Fibroblast of the conjunctiva (primary cell): ENCODE measurements around the gene WDR86.

Experiments
- DNase-seq: peaks from one replicate; pipeline ENCODE4 v3.0.0-alpha.2; 2010; ENCODE audit warnings: low read depth

Gene WDR86

DNA sequence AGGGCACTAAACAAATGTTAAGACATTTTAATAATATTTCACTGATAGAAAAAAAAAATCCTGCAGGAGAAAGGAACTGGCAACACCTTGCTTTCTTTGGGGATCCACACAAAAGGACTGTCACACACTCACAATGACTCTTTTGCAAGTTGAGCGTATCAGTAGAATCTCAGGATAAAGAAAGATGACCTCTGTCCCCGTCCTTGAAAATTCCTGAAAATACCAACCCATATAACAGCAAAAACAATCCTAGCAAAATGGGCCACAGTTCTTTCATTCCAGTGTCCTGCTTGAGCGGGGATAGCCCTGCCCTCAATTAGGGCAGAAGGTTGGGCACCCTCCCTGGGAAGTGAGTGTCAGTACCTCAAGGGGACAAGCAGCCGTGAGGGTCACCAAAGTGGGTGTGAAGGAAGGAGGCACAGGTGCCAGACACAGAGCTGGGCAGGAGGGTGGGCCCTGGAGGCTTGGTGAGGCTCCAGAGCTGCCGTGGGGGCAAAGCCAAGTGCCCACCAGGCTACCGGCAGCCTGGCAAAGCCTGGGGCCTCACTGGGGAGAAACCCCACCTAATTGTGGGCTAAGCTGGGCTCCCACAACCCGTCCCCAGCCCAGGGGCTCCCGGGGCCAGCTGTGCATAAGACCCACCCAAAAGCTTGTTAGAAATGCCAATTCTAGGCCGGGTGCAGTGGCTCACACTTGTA, 2.8 kb downstream of the WDR86 start:
- DNase-seq, result no peak

GRCh38 chr7:151406051-151406875, 3.6 kb downstream of the WDR86 start:
- DNase-seq, result no peak

DNA sequence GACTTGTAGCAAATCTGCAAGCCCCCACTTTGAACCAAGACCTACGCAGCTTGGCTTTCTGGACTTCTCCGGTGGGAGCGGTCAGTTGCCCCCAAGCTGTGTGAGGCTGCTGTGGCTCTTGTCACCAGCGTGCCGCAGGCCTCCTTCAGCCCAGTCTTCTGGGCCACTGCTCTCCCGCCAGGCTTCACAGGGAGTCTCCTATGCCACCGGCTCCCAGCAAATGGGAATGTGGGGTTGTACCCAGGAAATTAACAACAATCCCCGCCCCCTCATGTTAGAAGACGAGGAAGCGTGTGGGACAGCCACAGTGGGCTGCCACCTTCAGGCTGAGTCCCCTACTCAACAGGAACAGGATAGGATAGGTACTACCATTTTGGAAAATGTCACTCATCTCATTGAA, 4.2 kb downstream of the WDR86 start:
- no peak for DNase-seq

- DNase-seq, result no peak
Measured at GRCh38 chr7:151405056-151405455, 4.8 kb downstream of the WDR86 start.

- DNase-seq, result no peak
Measured at GRCh38 chr7:151404216-151405011, 5.4 kb downstream of the WDR86 start.

- DNase-seq, result no peak
Measured at GRCh38 chr7:151403764-151404163, 6.1 kb downstream of the WDR86 start.

- no peak for DNase-seq
Measured at GRCh38 chr7:151402029-151402835, 7.6 kb downstream of the WDR86 start.

DNA sequence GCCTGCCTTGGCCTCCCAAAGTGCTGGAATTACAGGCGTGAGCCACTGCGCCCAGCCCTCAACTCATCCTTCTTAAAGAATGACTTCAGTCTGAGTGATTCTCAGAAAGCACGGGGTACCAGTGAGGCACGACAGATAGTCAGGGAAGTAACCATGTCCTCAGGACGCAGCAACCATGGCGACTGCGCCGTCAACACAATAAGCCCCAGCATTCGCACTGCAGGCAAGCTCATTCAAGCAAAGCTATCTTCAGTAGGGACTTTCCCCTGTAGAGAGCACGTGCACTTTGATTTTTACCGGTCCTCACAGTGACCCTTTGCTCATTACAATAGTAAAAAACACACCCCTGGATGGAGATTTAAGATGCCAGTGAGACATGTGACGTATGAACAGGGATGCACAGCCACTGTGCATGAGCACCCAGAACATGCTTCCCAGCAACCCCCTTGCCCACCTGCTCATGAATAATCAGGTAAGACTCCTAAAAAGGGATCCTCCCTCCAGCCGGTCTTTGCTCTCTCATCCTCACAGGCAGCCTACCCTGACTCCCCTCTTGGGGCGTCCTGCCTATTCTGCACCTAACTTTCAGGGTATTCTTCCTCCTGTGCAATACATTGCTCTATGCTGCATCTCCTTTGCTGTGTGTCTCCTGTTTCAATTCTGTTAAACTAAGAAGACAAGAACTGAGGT, 9.1 kb downstream of the WDR86 start:
- DNase-seq, result no peak

GRCh38 chr7:151399906-151400305, 9.9 kb downstream of the WDR86 start:
- no peak for DNase-seq

- no peak for DNase-seq
Measured at GRCh38 chr7:151399305-151399601, 10.6 kb downstream of the WDR86 start.

DNA sequence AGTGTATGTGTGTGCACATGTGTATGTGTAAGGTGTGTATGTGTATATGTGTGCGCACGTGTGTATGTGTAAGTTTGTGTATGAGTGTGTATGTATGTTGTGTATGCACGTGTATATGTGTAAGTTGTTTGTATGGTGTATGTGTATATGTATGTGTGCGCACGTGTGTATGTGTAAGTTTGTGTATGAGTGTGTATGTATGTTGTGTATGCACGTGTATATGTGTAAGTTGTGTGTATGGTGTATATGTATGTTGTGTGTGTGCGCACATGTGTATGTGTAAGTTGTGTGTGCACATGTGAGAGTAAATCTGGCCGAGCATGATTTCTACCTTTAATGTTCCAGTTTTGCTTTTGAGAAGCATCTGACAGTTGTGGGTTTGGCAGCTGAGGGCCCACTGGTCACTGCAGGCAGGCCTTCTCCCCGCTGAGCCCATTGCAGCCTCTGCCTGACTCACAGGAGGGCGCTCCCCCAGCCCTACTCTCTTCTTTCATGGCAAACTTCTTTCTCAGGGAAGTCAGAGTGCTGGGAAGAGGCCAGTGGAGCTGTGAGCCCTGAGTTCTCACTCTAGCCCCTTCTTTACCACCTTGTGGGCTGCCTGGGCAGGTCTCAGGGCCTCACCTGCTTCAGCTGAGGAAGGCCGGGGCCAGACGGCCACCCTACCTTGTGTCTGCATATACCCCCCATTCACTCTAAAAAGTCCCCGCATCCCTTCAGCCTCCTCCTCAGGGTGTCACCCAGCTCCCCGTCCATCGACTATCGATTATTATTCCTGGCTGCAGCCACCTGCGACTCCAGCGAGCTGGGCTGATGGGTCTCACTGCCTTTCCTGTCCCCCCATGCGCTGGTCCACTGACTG, 11.2 kb downstream of the WDR86 start:
- no peak for DNase-seq

DNA sequence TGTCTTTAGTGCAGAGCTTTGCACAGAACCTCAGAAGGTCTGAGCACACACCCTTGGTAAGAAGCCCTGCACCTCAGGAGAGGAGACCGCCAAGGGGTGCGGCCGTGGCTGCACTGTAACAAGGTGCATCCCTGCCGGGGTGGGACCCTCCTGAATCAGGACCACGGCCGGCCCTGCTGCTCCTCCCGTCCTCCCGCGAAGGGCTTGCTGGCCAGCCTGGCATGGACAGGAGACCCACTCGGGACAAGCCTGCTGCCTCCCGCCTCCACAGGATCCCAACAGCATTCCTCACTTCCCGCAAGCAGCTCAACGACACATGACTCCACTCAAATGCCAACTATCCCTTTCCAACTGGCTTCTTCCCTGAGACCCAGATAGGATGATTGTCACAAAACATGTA, 12.8 kb downstream of the WDR86 start:
- no peak for DNase-seq

DNA sequence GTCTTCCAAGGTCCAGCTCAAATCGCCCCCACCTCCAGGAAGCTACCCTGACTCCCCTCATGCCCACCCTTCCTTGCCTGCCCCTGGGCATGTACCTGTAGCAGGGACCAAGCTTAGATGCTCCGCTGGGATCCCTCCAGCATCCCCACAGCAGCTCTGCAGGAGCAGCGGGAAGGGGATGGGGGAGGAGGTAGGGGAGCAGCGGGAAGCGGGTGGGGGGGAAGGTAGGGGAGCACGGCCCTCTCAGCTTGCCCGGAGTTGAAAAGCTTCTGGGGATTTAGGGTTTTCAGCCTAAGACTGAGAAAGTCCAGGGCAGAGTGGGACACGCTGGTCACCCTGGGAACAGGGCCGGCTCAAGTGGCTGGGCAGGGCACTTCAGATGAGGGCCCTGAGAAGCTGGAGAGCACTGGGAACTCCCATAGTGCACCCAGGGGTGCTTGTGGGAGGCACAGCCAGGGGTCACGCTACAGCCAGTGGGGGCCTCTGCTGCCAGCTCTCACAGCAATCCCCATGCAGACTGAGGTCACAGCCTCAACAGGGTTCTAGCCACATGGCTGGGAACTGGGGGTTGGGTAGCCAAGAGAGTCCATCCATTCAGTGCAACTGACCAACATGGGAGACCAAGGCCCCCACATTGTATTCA, 13.4 kb downstream of the WDR86 start:
- no peak for DNase-seq

GRCh38 chr7:151395036-151395367, 14.8 kb downstream of the WDR86 start:
- no peak for DNase-seq

- DNase-seq, result no peak
Measured at GRCh38 chr7:151394076-151395035, 15.5 kb downstream of the WDR86 start.

GRCh38 chr7:151393031-151393977, 16.5 kb downstream of the WDR86 start:
- no peak for DNase-seq

- no peak for DNase-seq
Measured at GRCh38 chr7:151392426-151392825, 17.4 kb downstream of the WDR86 start.

DNA sequence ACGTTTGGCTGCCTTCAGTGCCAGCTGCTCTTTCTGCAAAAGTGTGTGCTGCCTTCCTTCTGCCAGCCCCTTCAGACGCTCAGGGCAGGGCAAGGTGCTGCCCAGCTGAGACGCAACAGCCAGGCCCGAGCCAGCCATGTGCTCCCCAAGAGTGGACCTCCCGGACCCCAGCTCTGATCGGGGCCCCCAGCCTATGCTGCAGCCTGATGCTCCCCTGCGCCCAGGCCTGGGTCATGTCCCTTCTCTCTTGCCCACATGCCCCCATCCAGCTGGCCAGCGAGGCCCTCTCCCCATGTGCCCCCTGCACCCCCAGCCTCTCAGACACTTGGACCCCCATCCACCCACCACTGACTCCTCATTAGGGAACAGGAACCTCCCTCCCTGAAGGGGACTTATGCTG, 17.8 kb downstream of the WDR86 start:
- DNase-seq, result no peak
